NCI-H146 treated with DMSO at 0.1 percent for 48 hours (cell line): ENCODE data around the gene LDB3.

Source experiments
- DNase-seq: peaks from one replicate; lab custom pipeline; 2025; ENCODE audit not compliant: unreplicated experiment; lab: John Stamatoyannopoulos, UW

Gene LDB3

GRCh38 chr10:86703176-86703575 is 34.9 kb downstream of the LDB3 start:
- DNase-seq, result no peak

GRCh38 chr10:86705139-86705538 is 36.8 kb downstream of the LDB3 start:
- DNase-seq, result no peak

DNA sequence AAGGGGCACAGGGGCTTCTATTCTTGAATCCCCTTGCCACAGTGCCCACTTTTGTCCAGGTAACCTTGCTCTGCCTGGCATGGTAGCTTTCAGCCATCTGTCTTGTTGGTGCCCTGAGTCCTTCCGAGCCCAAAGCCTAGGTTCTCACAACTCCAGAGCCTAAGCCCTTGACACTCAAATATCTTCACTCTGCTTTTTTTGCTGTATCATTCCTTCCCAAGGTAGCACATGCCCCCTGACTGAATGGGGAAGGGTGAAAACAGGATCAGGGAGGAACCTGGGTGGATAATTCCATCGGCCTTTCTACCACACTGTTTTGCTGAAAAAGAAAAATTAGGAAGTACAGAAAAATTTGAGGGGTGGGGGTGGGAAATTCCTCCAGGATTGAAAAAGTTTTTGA is 37.6 kb downstream of the LDB3 start:
- DNase-seq, result no peak

DNA sequence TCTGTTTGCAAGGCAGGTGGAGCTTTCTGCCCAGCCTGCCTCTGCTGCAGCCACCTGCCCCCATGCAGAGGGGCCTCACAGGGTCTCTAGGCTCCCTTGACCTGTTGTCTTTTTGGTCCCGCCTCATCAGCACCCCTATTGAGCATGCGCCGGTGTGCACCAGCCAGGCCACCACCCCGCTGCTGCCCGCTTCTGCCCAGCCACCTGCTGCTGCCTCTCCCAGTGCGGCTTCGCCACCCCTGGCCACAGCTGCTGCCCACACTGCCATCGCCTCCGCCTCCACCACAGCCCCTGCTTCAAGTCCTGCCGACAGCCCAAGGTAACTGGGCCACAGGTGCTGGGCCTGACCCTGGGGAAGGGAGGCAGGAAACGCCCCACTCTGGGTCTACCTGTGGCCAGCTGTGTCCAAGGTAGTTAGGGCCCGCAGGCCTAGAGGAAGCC is 38.1 kb downstream of the LDB3 start:
- DNase-seq, result no peak

GRCh38 chr10:86706977-86707376 is 38.7 kb downstream of the LDB3 start:
- DNase-seq, result no peak

GRCh38 chr10:86707505-86707904 is 39.2 kb downstream of the LDB3 start:
- DNase-seq, result no peak

DNA sequence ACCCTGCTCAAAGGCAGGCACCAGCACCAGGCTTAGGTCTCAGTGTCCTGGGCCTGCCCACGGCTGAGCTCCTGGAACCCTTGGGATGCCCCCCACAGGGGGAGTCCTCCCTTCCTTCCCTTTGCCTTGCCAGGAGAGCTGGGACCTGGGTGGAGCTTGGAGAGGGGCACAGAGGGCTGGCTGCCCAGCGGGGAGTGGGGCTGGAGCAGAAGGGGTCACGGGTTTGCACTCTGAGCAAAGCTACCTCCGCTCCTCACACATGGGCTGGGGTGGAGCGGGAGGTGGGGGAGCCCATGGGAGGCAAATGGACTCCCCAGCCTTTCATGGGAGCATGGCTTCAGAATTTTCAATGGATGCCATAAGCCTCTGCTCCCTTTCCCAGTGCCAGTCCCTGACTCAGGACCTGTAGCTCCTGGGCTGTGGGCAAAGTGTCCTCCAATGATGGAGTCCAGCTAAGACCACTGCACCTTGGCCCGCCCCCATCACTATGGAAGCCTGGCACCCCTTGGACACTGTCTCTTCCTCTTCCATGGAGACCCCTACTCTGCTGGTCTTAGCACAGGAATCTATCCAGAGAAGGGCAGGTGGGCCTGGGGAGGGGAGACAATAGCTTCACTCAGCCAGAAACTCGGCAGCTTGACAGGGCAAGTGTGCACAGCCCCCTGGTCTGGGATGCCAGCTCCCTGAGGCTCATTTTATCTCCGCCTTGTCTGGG is 39.9 kb downstream of the LDB3 start:
- no peak for DNase-seq

DNA sequence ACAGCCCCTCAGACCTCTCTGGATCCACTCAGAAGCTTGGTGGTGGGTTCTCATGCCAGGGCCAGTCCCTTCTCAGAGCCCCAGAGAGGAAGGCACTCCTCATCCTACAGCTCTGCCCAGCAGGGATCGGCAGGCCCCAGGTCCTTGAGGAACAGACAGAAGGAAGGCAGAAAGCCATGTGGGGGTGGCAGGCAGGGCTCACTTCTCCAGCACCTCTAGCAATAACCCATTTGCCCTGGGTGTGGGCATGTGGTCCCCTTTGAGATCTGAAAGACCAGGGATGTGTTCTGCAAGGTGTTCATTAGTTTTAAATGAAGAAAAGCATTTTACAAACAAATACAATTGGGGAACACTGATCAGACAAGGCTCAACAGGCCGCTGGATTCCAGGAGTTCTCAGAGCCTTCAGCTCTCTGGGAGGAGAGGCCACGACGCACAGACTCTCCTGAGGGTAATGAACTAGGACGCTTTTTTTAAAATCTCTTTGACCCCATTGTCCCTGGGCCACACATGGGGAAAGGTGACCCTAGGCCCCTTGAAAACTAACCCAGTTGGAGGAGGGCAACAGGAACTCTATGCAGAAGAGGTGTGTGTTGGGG is 40.6 kb downstream of the LDB3 start:
- DNase-seq, result no peak

GRCh38 chr10:86709396-86710185 is 41.3 kb downstream of the LDB3 start:
- no peak for DNase-seq

DNA sequence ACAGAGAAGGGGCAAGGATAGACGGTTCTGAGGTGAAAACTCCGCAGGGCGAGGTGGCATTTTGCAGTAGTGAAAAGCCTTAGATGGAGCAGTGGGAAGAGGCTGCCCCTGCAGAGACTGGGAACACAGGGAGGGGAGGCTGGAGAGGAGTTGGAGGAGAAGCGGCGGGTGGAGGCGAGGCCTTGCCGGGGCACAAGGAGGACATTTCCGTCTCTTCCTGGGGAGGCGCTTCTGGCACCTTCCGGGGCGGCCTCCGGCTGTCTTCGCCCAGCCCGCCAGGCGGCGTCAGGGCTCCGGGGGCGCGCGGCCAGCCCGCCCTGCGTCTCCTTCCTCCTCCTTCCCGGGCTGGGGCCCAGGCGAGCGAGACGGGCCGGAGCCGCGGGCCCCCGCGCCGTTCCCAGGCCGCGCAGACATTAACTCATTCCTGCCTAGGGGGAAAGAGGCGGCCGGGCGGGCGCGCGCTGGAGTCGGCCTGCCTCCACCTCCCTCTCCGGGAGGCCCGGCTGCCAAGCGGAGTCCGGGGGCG is 42.7 kb downstream of the LDB3 start:
- peak; percentile 70 for DNase-seq

DNA sequence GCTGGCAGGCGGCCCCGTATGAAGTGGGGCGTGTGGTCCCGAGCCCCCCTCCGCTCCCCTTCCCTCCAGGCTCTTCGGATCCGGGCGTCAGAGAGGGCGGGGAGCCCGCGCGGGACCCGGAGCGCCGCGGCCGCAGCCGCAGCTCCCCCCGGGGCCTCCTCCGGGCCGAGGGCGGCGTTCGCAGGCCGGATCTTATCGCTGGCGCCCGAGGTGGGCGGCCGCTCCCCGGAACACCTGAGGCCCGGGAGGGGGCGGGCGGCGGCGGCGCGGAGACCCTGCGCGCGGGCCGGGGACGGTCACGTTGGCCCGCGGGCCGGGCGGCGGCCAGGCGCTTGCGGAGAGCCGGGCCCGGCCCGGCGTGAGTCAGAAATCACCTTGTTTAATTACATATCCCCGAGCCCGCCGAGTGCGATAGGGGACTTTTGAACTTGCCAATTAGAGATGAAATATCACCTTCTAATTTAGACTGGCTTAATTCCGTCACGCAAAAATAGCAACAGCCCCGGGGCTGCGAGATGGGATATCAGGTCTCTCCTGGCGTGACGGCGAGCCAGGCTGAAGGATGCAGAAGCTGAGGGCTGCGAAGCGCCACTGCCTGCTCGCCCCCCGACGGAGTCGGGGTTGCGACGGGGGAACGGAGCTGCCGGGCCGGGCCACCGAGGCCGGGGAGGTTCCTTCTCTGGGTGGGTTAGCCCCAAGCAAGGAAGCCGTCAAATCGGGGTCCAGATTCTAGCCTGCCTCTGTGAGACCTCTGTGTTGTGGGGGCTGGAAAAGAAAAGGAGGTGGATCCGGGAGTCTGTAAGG is 43.4 kb downstream of the LDB3 start:
- DNase-seq, result peak; percentile 69

DNA sequence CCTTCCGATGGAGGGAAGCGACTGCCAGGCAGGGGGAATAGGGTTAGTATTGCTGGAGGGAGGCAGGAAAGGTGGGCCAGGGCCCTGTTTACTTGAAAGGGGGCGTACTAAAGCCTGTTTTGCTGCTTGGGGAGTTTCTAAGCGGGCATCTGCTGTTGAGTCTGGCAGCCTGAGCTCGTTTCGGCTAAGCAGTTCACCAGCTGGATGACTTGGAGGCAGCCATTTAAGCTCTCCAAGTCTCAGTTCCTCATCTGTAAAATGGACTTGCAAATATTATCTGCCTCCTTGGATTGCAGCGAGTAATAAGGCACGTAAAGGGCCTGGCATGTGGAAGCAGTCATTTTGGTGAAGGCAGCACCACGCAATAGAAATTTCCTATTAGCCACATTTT is 44.0 kb downstream of the LDB3 start:
- no peak for DNase-seq

GRCh38 chr10:86715156-86715795 is 47.0 kb downstream of the LDB3 start:
- DNase-seq, result no peak

DNA sequence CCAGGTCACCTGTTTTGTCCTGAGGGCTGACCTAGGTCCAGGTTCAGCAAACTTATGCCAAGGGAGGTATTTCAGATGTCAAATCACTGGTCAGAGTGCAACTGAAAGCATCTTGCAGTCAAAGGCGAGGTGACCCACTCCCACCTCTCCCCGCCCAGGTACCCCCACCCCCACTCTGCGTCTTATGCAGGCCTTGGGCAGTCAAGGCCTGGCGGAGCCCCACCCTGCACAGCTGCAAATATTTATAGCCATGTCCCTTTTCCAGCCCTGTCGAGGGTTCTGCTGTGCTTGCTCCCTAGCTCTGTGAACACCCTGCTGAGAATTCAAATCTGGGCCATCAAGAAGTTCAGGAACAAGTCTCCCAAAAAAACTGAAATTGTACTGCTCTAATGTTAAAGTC is 47.5 kb downstream of the LDB3 start:
- DNase-seq, result no peak

- no peak for DNase-seq
Observed at GRCh38 chr10:86716466-86716865, 48.2 kb downstream of the LDB3 start.

DNA sequence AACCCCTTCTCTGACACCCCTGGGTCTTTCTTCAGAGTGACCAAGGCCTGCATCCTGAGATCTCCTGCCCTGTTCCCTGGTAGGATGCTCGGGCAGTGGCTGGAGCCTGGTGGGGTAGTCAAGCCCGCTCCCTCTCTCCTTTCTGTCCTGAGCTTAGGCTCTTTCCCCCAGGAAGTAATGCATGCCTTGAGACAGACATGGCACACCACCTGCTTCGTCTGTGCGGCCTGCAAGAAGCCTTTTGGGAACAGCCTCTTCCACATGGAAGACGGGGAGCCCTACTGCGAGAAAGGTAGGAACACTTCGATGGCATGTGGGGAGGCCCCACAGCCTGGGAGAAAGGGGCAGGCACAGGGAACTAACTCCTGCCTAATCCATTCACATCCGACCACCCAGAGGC is 50.2 kb downstream of the LDB3 start:
- DNase-seq, result no peak

- no peak for DNase-seq
Observed at GRCh38 chr10:86721232-86721631, 52.9 kb downstream of the LDB3 start.

- DNase-seq, result no peak
Observed at GRCh38 chr10:86723009-86723408, 54.7 kb downstream of the LDB3 start.

DNA sequence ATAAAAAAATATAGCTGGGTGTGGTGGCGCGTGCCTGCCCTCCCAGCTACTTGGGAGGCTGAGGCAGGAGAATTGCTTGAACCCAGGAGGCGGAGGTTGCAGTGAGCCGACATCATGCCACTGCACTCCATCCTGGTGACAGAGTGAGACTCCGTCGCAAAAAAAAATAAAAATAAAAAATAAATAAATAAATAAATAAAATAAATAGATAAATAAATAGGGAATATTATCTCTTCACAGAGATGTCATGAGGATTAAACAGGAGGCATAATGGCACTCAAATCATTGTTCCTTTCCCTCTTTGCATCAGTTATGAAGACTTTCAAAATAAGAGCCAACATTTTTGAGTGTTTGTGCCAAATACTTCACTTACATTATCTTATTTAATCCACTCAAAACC is 56.1 kb downstream of the LDB3 start:
- no peak for DNase-seq

- no peak for DNase-seq
Observed at GRCh38 chr10:86725980-86726676, 57.8 kb downstream of the LDB3 start.
